HG02885 (cell line): ENCODE data around the gene SEZ6L.
A peak's percentile ranks its signal among the peaks of the same experiment; 100 is the strongest.

Experiments used
- ATAC-seq: cut with Tn5 transposase; IDR thresholded peaks from one replicate; pipeline ENCODE4 v1.9.1; 2021; ENCODE audit warnings: mild to moderate bottlenecking; ENCODE audit not compliant: unreplicated experiment, poor library complexity

The SEZ6L gene

GRCh38 chr22:26326803-26327202 is 157.5 kb downstream of the SEZ6L start:
- no peak for ATAC-seq

GRCh38 chr22:26327306-26327705 is 158.0 kb downstream of the SEZ6L start:
- no peak for ATAC-seq

- no peak for ATAC-seq
Measured at GRCh38 chr22:26328221-26328620, 159.0 kb downstream of the SEZ6L start.

GRCh38 chr22:26330971-26331625 is 161.8 kb downstream of the SEZ6L start:
- ATAC-seq, result peak; percentile 47

- no peak for ATAC-seq
Measured at GRCh38 chr22:26333088-26333800, 164.0 kb downstream of the SEZ6L start.

- ATAC-seq, result no peak
Measured at GRCh38 chr22:26334232-26334631, 165.0 kb downstream of the SEZ6L start.

GRCh38 chr22:26336773-26337172 is 167.5 kb downstream of the SEZ6L start:
- ATAC-seq, result no peak

GRCh38 chr22:26339755-26340154 is 170.5 kb downstream of the SEZ6L start:
- no peak for ATAC-seq

GRCh38 chr22:26342745-26343410 is 173.6 kb downstream of the SEZ6L start:
- ATAC-seq, result no peak

- ATAC-seq, result no peak
Measured at GRCh38 chr22:26345496-26345895, 176.2 kb downstream of the SEZ6L start.

- ATAC-seq, result no peak
Measured at GRCh38 chr22:26348810-26349526, 179.7 kb downstream of the SEZ6L start.

- no peak for ATAC-seq
Measured at GRCh38 chr22:26354707-26355106, 185.4 kb downstream of the SEZ6L start.

GRCh38 chr22:26357281-26357680 is 188.0 kb downstream of the SEZ6L start:
- no peak for ATAC-seq

- no peak for ATAC-seq
Measured at GRCh38 chr22:26357813-26358212, 188.6 kb downstream of the SEZ6L start.

- no peak for ATAC-seq
Measured at GRCh38 chr22:26359156-26359555, 189.9 kb downstream of the SEZ6L start.

GRCh38 chr22:26360169-26360885 is 191.1 kb downstream of the SEZ6L start:
- no peak for ATAC-seq

GRCh38 chr22:26362471-26362870 is 193.2 kb downstream of the SEZ6L start:
- no peak for ATAC-seq

GRCh38 chr22:26364066-26365015 is 195.1 kb downstream of the SEZ6L start:
- ATAC-seq, result no peak
